Panc1 (cell line): ENCODE data around the gene ZNF76. TPM values are rescaled to one million over a fixed set of nuclear protein-coding genes. Genes with fewer than 3 reads are reported as not detected.
A peak's percentile ranks its signal among the peaks of the same experiment; 100 is the strongest.
"Not testable (repeated sequence)": the region's sequence is repeated elsewhere in the genome, so short reads cannot be mapped to it uniquely, and the experiment has no call there.

Experiments
- ATAC-seq: fragments of 200-7000 bp; cut with Tn5 transposase; 2 replicates; pipeline ENCODE4 v1.9.1; 2020; ENCODE audit warnings: mild to moderate bottlenecking, moderate library complexity
- BruUV-seq: library from RNA; stranded (reverse); fragments of 400-500 nt; replicated peaks from 2 replicates; lab custom pipeline; 2021; lab: Mats Ljungman, UMichigan
- CTCF ChIA-PET: fragments of 300-600 bp; sonication (Branson Sonifier 250); formaldehyde crosslinking; loops from one replicate; lab custom pipeline; 2022; ENCODE audit warnings: antibody characterized with exemption; lab: Charles Lee
- POLR2A ChIA-PET: fragments of 300-600 bp; sonication (Branson Sonifier 250); formaldehyde crosslinking; loops from one replicate; lab custom pipeline; 2022; ENCODE audit warnings: antibody characterized with exemption; lab: Charles Lee
- DNase-seq: peaks from one replicate; pipeline ENCODE4 v3.0.0-alpha.2; 2010; ENCODE audit warnings: low read depth, low spot score
- H3K27ac ChIP-seq: 2 replicates; pipeline ENCODE4 v1.5.1; 2011; ENCODE audit warnings: mild to moderate bottlenecking, low read length, inconsistent platforms
- H3K27me3 ChIP-seq: fragments of 200-500 bp; sonication (Bioruptor generic); 2 replicates; pipeline ENCODE4 v1.6.0; 2014; ENCODE audit warnings: low read length, inconsistent platforms; ENCODE audit not compliant: control insufficient read depth, insufficient read depth
- H3K36me3 ChIP-seq: fragments of 200-500 bp; sonication (Bioruptor generic); 2 replicates; pipeline ENCODE4 v1.5.1; 2014; ENCODE audit warnings: inconsistent platforms, mild to moderate bottlenecking, low read length, moderate library complexity; ENCODE audit not compliant: control insufficient read depth, insufficient read depth
- H3K4me1 ChIP-seq: 2 replicates; pipeline ENCODE4 v1.5.1; 2011; ENCODE audit warnings: inconsistent platforms, mild to moderate bottlenecking, low read length, moderate library complexity; ENCODE audit not compliant: control insufficient read depth, insufficient read depth
- H3K4me3 ChIP-seq, 2 experiments: 2 replicates each; pipeline ENCODE4 v1.5.1; 2011 to 2012; ENCODE audit warnings: low read depth in 2 of 2, low read length in 2 of 2, mild to moderate bottlenecking in 2 of 2, inconsistent platforms in 1 of 2, moderate library complexity in 1 of 2
- H3K9me3 ChIP-seq: fragments of 200-500 bp; sonication (Bioruptor generic); 2 replicates; pipeline ENCODE4 v1.5.1; 2014; ENCODE audit warnings: low read depth, mild to moderate bottlenecking, inconsistent platforms, low read length, moderate library complexity; ENCODE audit not compliant: control insufficient read depth, insufficient read depth
- CTCF ChIP-seq: fragments of 450-650 bp; IDR thresholded peaks from 2 replicates; pipeline ENCODE4 v1.5.1; 2017; ENCODE audit warnings: mild to moderate bottlenecking
- POLR2AphosphoS5 ChIP-seq: IDR thresholded peaks from 2 replicates; pipeline ENCODE4 v1.6.1; 2012; ENCODE audit warnings: mild to moderate bottlenecking, low read depth, low read length, moderate library complexity
- REST ChIP-seq, 2 experiments: IDR thresholded peaks; 2 replicates each; pipeline ENCODE4 v1.6.1; 2011 to 2012; ENCODE audit warnings: low read depth in 2 of 2, control low read depth in 1 of 2, low read length in 1 of 2, mild to moderate bottlenecking in 1 of 2, moderate library complexity in 1 of 2; ENCODE audit not compliant: insufficient read depth in 1 of 2
- SIN3A ChIP-seq: IDR thresholded peaks from 2 replicates; pipeline ENCODE4 v1.6.1; 2012; ENCODE audit warnings: low read depth, mild to moderate bottlenecking, low read length, moderate library complexity, borderline replicate concordance; ENCODE audit not compliant: insufficient read depth
- TCF7L2 ChIP-seq: IDR thresholded peaks from 2 replicates; pipeline ENCODE4 v1.6.1; 2011; ENCODE audit warnings: mild to moderate bottlenecking, low read depth, low read length, inconsistent platforms
- in situ Hi-C: cut with HindIII; loops from 2 replicates; pipeline ENCODE4 v1.10.0; 2016; ENCODE audit warnings: low sequenced_read_pairs, low pct_unique_long_range_greater_than_20kb
- intact Hi-C: fragments of 100-400 bp; cut with micrococcal nuclease; formaldehyde crosslinking; loops from one replicate; pipeline ENCODE4 v1.10.0; 2022; ENCODE audit not compliant: unreplicated experiment
- total RNA-seq: library from RNA; stranded (reverse); gene quantifications from one replicate; pipeline ENCODE4 v1.2.1, GENCODE V29; 2021; ENCODE audit not compliant: unreplicated experiment

ZNF76 gene
- total RNA-seq, 1 experiment from 2014 or later: 41.5 TPM

- H3K36me3 ChIP-seq, H3K4me1 ChIP-seq, H3K9me3 ChIP-seq, POLR2A ChIA-PET, H3K27ac ChIP-seq, CTCF ChIA-PET, in situ Hi-C loops, intact Hi-C loops, H3K27me3 ChIP-seq, BruUV-seq, DNase-seq, H3K4me3 ChIP-seq: not testable (repeated sequence)
- peak; percentile 73 for ATAC-seq
- TF ChIP-seq CTCF: peak; percentile 11; the same call in 1 of the 2 replicates
Measured at GRCh38 chr6:35332074-35332887, 72.7 kb downstream of the ZNF76 start.

GRCh38 chr6:35341557-35341956, 82.0 kb downstream of the ZNF76 start:
- in situ Hi-C loops (no loop called here), intact Hi-C loops (no loop called here)
- no TSS peak for BruUV-seq
- ChIA-PET POLR2A (no interaction called here), CTCF (interaction anchor here (0.6 to 2.2 kb wide), 10 partner anchors 66 to 204 kb away, joined by 3 to 34 read pairs (median 4); partner anchors contain the start of gene FANCE)
- H3K9me3 ChIP-seq: no peaks in the 10 kb centered on the region
- H3K4me1 ChIP-seq: peaks cover 10% of the 10 kb centered on the region
- H3K36me3 ChIP-seq: no peaks in the 10 kb centered on the region; the same call in 1 of the 2 replicates
- H3K27ac ChIP-seq: no peak overlapping the region
- TF ChIP-seq CTCF (no peak), REST (IDR thresholded peaks at IDR 0.05; ENCODE audit: insufficient read depth in 1 of 2, low read depth in 2 of 2, low read length in 1 of 2) (no peak), SIN3A (no peak), TCF7L2 (no peak), POLR2AphosphoS5 (no peak)
- H3K4me3 ChIP-seq: no peak overlapping the region
- ATAC-seq (no peak), DNase-seq (no peak)
- H3K27me3 ChIP-seq: no peaks in the 10 kb centered on the region
